Effector memory CD4-positive, alpha-beta T cell (primary cell): ENCODE measurements around the gene KIF15.
"Not testable (repeated sequence)": the region's sequence is repeated elsewhere in the genome, so short reads cannot be mapped to it uniquely, and the experiment has no call there.

Source experiments
- DNase-seq, 3 donors: peaks; one replicate each; pipeline ENCODE4 v3.0.0-alpha.2; 2020
- H3K27ac ChIP-seq: 2 replicates; pipeline ENCODE4 v1.7.0; 2013; ENCODE audit warnings: mild to moderate bottlenecking, low read length, moderate library complexity; ENCODE audit not compliant: insufficient read depth, poor library complexity, severe bottlenecking
- H3K27me3 ChIP-seq: replicated peaks from 2 replicates; pipeline ENCODE4 v1.7.0; 2013; ENCODE audit warnings: mild to moderate bottlenecking, low read length; ENCODE audit not compliant: insufficient read depth, control insufficient read depth, poor library complexity, severe bottlenecking
- H3K36me3 ChIP-seq: 2 replicates; pipeline ENCODE4 v1.7.0; 2013; ENCODE audit warnings: mild to moderate bottlenecking, low read length, moderate library complexity; ENCODE audit not compliant: control insufficient read depth, insufficient read depth
- H3K4me1 ChIP-seq: 2 replicates; pipeline ENCODE4 v1.7.0; 2013; ENCODE audit warnings: low read length, mild to moderate bottlenecking; ENCODE audit not compliant: control insufficient read depth, insufficient read depth, poor library complexity, severe bottlenecking
- H3K4me3 ChIP-seq: 2 replicates; pipeline ENCODE4 v1.7.0; 2013; ENCODE audit warnings: low read length, low read depth, mild to moderate bottlenecking; ENCODE audit not compliant: insufficient read depth, poor library complexity, severe bottlenecking
- H3K9me3 ChIP-seq: 2 replicates; pipeline ENCODE4 v1.7.0; 2013; ENCODE audit warnings: mild to moderate bottlenecking, low read length, moderate library complexity; ENCODE audit not compliant: control insufficient read depth

Gene KIF15

GRCh38 chr3:44816334-44816733 lies 54.7 kb downstream of the KIF15 start:
- not testable (repeated sequence) for H3K27ac ChIP-seq, H3K4me1 ChIP-seq, H3K36me3 ChIP-seq, H3K9me3 ChIP-seq, DNase-seq, H3K27me3 ChIP-seq, H3K4me3 ChIP-seq

GRCh38 chr3:44821206-44821605 lies 59.6 kb downstream of the KIF15 start:
- not testable (repeated sequence) for H3K27me3 ChIP-seq, H3K4me3 ChIP-seq, DNase-seq

GRCh38 chr3:44825264-44825925 lies 63.8 kb downstream of the KIF15 start:
- Histone ChIP-seq H3K4me3 (no peak overlapping the region), H3K36me3 (no peaks in the 10 kb centered on the region), H3K9me3 (no peaks in the 10 kb centered on the region), H3K27me3 (no peaks in the 10 kb centered on the region), H3K27ac (no peak overlapping the region), H3K4me1 (no peaks in the 10 kb centered on the region)
- no peak for DNase-seq

More at GRCh38 chr3:44821206-44821605, 59.6 kb downstream of the KIF15 start:
- not testable (repeated sequence) for H3K36me3 ChIP-seq, H3K9me3 ChIP-seq, H3K27ac ChIP-seq, H3K4me1 ChIP-seq

- H3K4me1 ChIP-seq, result no peaks in the 10 kb centered on the region
- no peaks in the 10 kb centered on the region for H3K27me3 ChIP-seq
- H3K36me3 ChIP-seq, result no peaks in the 10 kb centered on the region
- H3K27ac ChIP-seq, result no peak overlapping the region
- no peak for DNase-seq
- H3K4me3 ChIP-seq, result no peak overlapping the region
- no peaks in the 10 kb centered on the region for H3K9me3 ChIP-seq
These were observed 65.6 kb downstream of the KIF15 start for GRCh38 chr3:44827196-44827595.

- Histone ChIP-seq H3K4me1 (no peaks in the 10 kb centered on the region), H3K27ac (no peak overlapping the region), H3K9me3 (no peaks in the 10 kb centered on the region), H3K4me3 (no peak overlapping the region), H3K36me3 (no peaks in the 10 kb centered on the region), H3K27me3 (no peaks in the 10 kb centered on the region)
- no peak for DNase-seq
These were observed 69.6 kb downstream of the KIF15 start for GRCh38 chr3:44831232-44831631.

- Histone ChIP-seq H3K9me3 (peaks cover 3% of the 10 kb centered on the region), H3K36me3 (no peaks in the 10 kb centered on the region), H3K4me3 (no peak overlapping the region), H3K27ac (no peak overlapping the region), H3K4me1 (no peaks in the 10 kb centered on the region), H3K27me3 (no peaks in the 10 kb centered on the region)
- DNase-seq, result no peak
These were observed 70.4 kb downstream of the KIF15 start for GRCh38 chr3:44832032-44832431.

GRCh38 chr3:44832965-44833364 lies 71.4 kb downstream of the KIF15 start:
- H3K4me3 ChIP-seq, result no peak overlapping the region
- no peak overlapping the region for H3K27ac ChIP-seq
- H3K36me3 ChIP-seq, result no peaks in the 10 kb centered on the region
- H3K27me3 ChIP-seq, result no peaks in the 10 kb centered on the region
- no peaks in the 10 kb centered on the region for H3K4me1 ChIP-seq
- peaks cover 3% of the 10 kb centered on the region for H3K9me3 ChIP-seq
- no peak for DNase-seq

- H3K4me3 ChIP-seq, result no peak overlapping the region
- H3K27me3 ChIP-seq, result no peaks in the 10 kb centered on the region
- peaks cover 3% of the 10 kb centered on the region for H3K9me3 ChIP-seq
- DNase-seq, result no peak
- H3K27ac ChIP-seq, result no peak overlapping the region
- H3K36me3 ChIP-seq, result no peaks in the 10 kb centered on the region
- H3K4me1 ChIP-seq, result no peaks in the 10 kb centered on the region
These were observed 71.8 kb downstream of the KIF15 start for GRCh38 chr3:44833394-44833793.

GRCh38 chr3:44835684-44836083 lies 74.1 kb downstream of the KIF15 start:
- peaks cover 3% of the 10 kb centered on the region for H3K9me3 ChIP-seq
- no peaks in the 10 kb centered on the region for H3K27me3 ChIP-seq
- no peaks in the 10 kb centered on the region for H3K4me1 ChIP-seq
- no peak for DNase-seq
- no peak overlapping the region for H3K4me3 ChIP-seq
- H3K36me3 ChIP-seq, result no peaks in the 10 kb centered on the region
- H3K27ac ChIP-seq, result no peak overlapping the region

- no peak for DNase-seq
- Histone ChIP-seq H3K4me3 (no peak overlapping the region), H3K27ac (no peak overlapping the region), H3K9me3 (no peaks in the 10 kb centered on the region), H3K36me3 (no peaks in the 10 kb centered on the region), H3K27me3 (no peaks in the 10 kb centered on the region), H3K4me1 (no peaks in the 10 kb centered on the region)
These were observed 80.8 kb downstream of the KIF15 start for GRCh38 chr3:44842376-44842775.
